B cell (primary cell): ENCODE measurements around the gene KDM7A. TPM values are rescaled to one million over a fixed set of nuclear protein-coding genes. Genes with fewer than 3 reads are reported as not detected.

Source experiments
- ATAC-seq: fragments of 200-7000 bp; cut with Tn5 transposase; one replicate; pipeline ENCODE4 v1.10.0; 2021; ENCODE audit warnings: low read depth, mild to moderate bottlenecking, moderate number of reproducible peaks, moderate library complexity
- CTCF ChIA-PET: fragments of 350-600 bp; sonication (Branson Sonifier 250); formaldehyde crosslinking; loops from one replicate; lab custom pipeline; 2021; ENCODE audit warnings: antibody characterized with exemption, inconsistent platforms; lab: Charles Lee
- POLR2A ChIA-PET: fragments of 350-600 bp; sonication (Branson Sonifier 250); formaldehyde crosslinking; loops from one replicate; lab custom pipeline; 2021; ENCODE audit warnings: antibody characterized with exemption; lab: Charles Lee
- DNase-seq: peaks from one replicate; pipeline ENCODE4 v3.0.0; 2013
- H2AFZ ChIP-seq: 2 replicates; pipeline ENCODE4 v1.6.1; 2012; ENCODE audit warnings: mild to moderate bottlenecking, low read depth, low read length; ENCODE audit not compliant: insufficient read depth, poor library complexity, severe bottlenecking
- H3K27ac ChIP-seq, 2 donors: 1 replicate in 1 of 2; 2 replicates in 1 of 2; pipeline ENCODE4 v1.5.1; 2012 to 2013; ENCODE audit warnings: low read length in 2 of 2, mild to moderate bottlenecking in 2 of 2, moderate library complexity in 1 of 2
- H3K27me3 ChIP-seq, 4 experiments: fragments of 200-600 bp in 1 of 4; sonication (generic) in 1 of 4; replicated peaks in 1 of 4; 1 replicate in 2 of 4; 2 replicates in 2 of 4; pipeline versions ENCODE4 v1.6.1 to v1.7.0; 2013 to 2016; ENCODE audit warnings: low read length in 3 of 4, mild to moderate bottlenecking in 2 of 4, mixed read lengths in 1 of 4, moderate library complexity in 1 of 4; ENCODE audit not compliant: insufficient read depth in 4 of 4, control insufficient read depth in 3 of 4; ENCODE audit errors: control extremely low read depth in 1 of 4
- H3K36me3 ChIP-seq, 2 experiments: replicated peaks in 1 of 2; 1 replicate in 1 of 2; 2 replicates in 1 of 2; pipeline versions ENCODE4 v1.6.1 to v1.7.1; 2013; ENCODE audit warnings: low read length in 1 of 2; ENCODE audit not compliant: insufficient read depth in 2 of 2, control insufficient read depth in 1 of 2; ENCODE audit errors: control extremely low read depth in 1 of 2, extremely low read depth in 1 of 2
- H3K4me1 ChIP-seq, 2 donors: fragments of 200-600 bp in 1 of 2; sonication (generic) in 1 of 2; 1 replicate in 1 of 2; 2 replicates in 1 of 2; pipeline versions ENCODE4 v1.5.1 to v1.6.1; 2013 to 2017; ENCODE audit warnings: low read length in 2 of 2; ENCODE audit not compliant: control insufficient read depth in 2 of 2, insufficient read depth in 2 of 2
- H3K4me2 ChIP-seq: replicated peaks from 2 replicates; pipeline ENCODE3; 2012; ENCODE audit warnings: mild to moderate bottlenecking, low read depth, low read length; ENCODE audit not compliant: poor library complexity, severe bottlenecking
- H3K4me3 ChIP-seq, 5 experiments: fragments of 200-600 bp in 1 of 5; sonication (generic) in 1 of 5; 1 replicate in 3 of 5; 2 replicates in 2 of 5; pipeline versions ENCODE4 v1.5.1 to v1.7.0; 2011 to 2016; ENCODE audit warnings: low read length in 4 of 5, mild to moderate bottlenecking in 4 of 5, low read depth in 2 of 5, control low read depth in 1 of 5, moderate library complexity in 1 of 5; ENCODE audit not compliant: insufficient read depth in 1 of 5; ENCODE audit errors: control extremely low read depth in 1 of 5, extremely low read depth in 1 of 5
- H3K79me2 ChIP-seq: fragments of 200-600 bp; sonication (generic); one replicate; pipeline ENCODE4 v1.6.0; 2016; ENCODE audit warnings: low read length; ENCODE audit not compliant: control insufficient read depth, insufficient read depth
- H3K9ac ChIP-seq: fragments of 200-600 bp; sonication (generic); 2 replicates; pipeline ENCODE4 v1.6.1; 2017; ENCODE audit warnings: mild to moderate bottlenecking, low read length, moderate library complexity
- H3K9me3 ChIP-seq, 3 donors: one replicate each; pipeline versions ENCODE4 v1.6.1 to v1.7.1; 2013; ENCODE audit warnings: low read length in 2 of 3; ENCODE audit not compliant: control insufficient read depth in 2 of 3, insufficient read depth in 1 of 3; ENCODE audit errors: control extremely low read depth in 1 of 3
- H4K20me1 ChIP-seq: 2 replicates; pipeline ENCODE4 v1.6.0; 2012; ENCODE audit warnings: mild to moderate bottlenecking, low read length; ENCODE audit not compliant: insufficient read depth, control insufficient read depth, poor library complexity, severe bottlenecking
- H3K27ac Mint-ChIP-seq: one replicate; pipeline ENCODE4 v1.8.0; 2021; ENCODE audit warnings: mixed read lengths
- H3K27me3 Mint-ChIP-seq: one replicate; pipeline ENCODE4 v1.8.0; 2021; ENCODE audit warnings: mixed read lengths
- H3K4me1 Mint-ChIP-seq: one replicate; pipeline ENCODE4 v1.8.0; 2021; ENCODE audit warnings: mixed read lengths
- H3K4me3 Mint-ChIP-seq: one replicate; pipeline ENCODE4 v1.8.0; 2021; ENCODE audit warnings: mixed read lengths
- H3K9me3 Mint-ChIP-seq: one replicate; pipeline ENCODE4 v1.8.0; 2022; ENCODE audit warnings: mixed read lengths; ENCODE audit not compliant: insufficient read depth
- CTCF ChIP-seq: fragments of 200-600 bp; IDR thresholded peaks from one replicate; pipeline ENCODE4 v1.8.0; 2022; ENCODE audit warnings: antibody characterized with exemption, mild to moderate bottlenecking
- EZH2 ChIP-seq: IDR thresholded peaks from 2 replicates; pipeline ENCODE4 v1.6.1; 2012; ENCODE audit warnings: borderline replicate concordance, low read depth, mild to moderate bottlenecking, moderate library complexity, low read length; ENCODE audit not compliant: insufficient read depth, poor library complexity, severe bottlenecking
- WGBS: methylation state at CpG from one replicate; pipeline ENCODE4 v1.1.5; 2013; ENCODE audit warnings: missing lambda C conversion rate; ENCODE audit not compliant: insufficient coverage; 5-methylcytosine and 5-hydroxymethylcytosine counted together
- intact Hi-C: fragments of 100-400 bp; cut with micrococcal nuclease; formaldehyde crosslinking; loops from one replicate; pipeline ENCODE4 v1.10.0; 2022
- polyA plus RNA-seq: library from polyadenylated mRNA; depleted of rRNA; stranded (reverse); fragments of >200 nt; gene quantifications from 2 replicates; pipeline ENCODE4 v1.2.3, GENCODE V29; 2012
- total RNA-seq, 2 donors: library from RNA; stranded (reverse); fragments of 120-200 nt in 1 of 2; gene quantifications; 1 replicate in 1 of 2; 2 replicates in 1 of 2; pipeline versions ENCODE4 v1.2.3 to v1.2.4, GENCODE V29; 2013 to 2022

The KDM7A gene
- total and polyA plus RNA-seq, 2 donors (not counting 1 experiment from before 2014, with no cell fraction given): 16.1 to 50.8 TPM

GRCh38 chr7:140137078-140137477 is 39.7 kb downstream of the KDM7A start:
- no peak for TF ChIP-seq CTCF
- no peak for TF ChIP-seq EZH2
- H3K27ac ChIP-seq: no peak overlapping the region
- ATAC-seq: no peak
- peaks cover 90% of the 10 kb centered on the region for H4K20me1 ChIP-seq
- no peaks in the 10 kb centered on the region for H3K27me3 ChIP-seq
- H3K9me3 ChIP-seq: no peaks in the 10 kb centered on the region
- ChIA-PET CTCF (no interaction called here), POLR2A (no interaction called here)
- H3K4me3 ChIP-seq: no peak overlapping the region
- intact Hi-C loops: no loop called here
- DNase-seq: no peak
- peaks cover 11 to 47% of the 10 kb centered on the region in 2 experiments for H3K36me3 ChIP-seq
- WGBS: no CpG with 5 or more reads among the region's 2 CpGs
- H3K4me1 ChIP-seq: no peaks in the 10 kb centered on the region
- H2AFZ ChIP-seq: no peak overlapping the region
- Mint-ChIP-seq H3K4me3 (no peak overlapping the region), H3K4me1 (peaks cover 21% of the 10 kb centered on the region), H3K27ac (no peak overlapping the region), H3K9me3 (no peaks in the 10 kb centered on the region), H3K27me3 (no peaks in the 10 kb centered on the region)
- no peak overlapping the region for H3K4me2 ChIP-seq
- no peak overlapping the region for H3K9ac ChIP-seq
- H3K79me2 ChIP-seq: peaks cover 60% of the 10 kb centered on the region

- Mint-ChIP-seq H3K27ac (no peak overlapping the region), H3K9me3 (no peaks in the 10 kb centered on the region), H3K4me1 (peaks cover 18% of the 10 kb centered on the region), H3K4me3 (no peak overlapping the region), H3K27me3 (no peaks in the 10 kb centered on the region)
- no peaks in the 10 kb centered on the region for H3K4me1 ChIP-seq
- H3K9me3 ChIP-seq: no peaks in the 10 kb centered on the region
- no peak overlapping the region for H3K9ac ChIP-seq
- peaks cover 92% of the 10 kb centered on the region for H4K20me1 ChIP-seq
- peaks cover 14 to 57% of the 10 kb centered on the region in 2 experiments for H3K36me3 ChIP-seq
- intact Hi-C loops: no loop called here
- POLR2A ChIA-PET: no interaction called here
- H3K4me2 ChIP-seq: no peak overlapping the region
- TF ChIP-seq EZH2: no peak
- no peak for TF ChIP-seq CTCF
- DNase-seq: no peak
- H3K27ac ChIP-seq: no peak overlapping the region
- no peak overlapping the region for H2AFZ ChIP-seq
- ATAC-seq: no peak
- H3K4me3 ChIP-seq: no peak overlapping the region
- peaks cover 54% of the 10 kb centered on the region for H3K79me2 ChIP-seq
- CTCF ChIA-PET: no interaction called here
- H3K27me3 ChIP-seq: no peaks in the 10 kb centered on the region
Measured at GRCh38 chr7:140136073-140136472, 40.7 kb downstream of the KDM7A start.
